CD4-positive, alpha-beta T cell treated with Interleukin-12 subunit alpha and Interleukin-12 subunit beta, for 1 hour (primary cell): Measurements from ENCODE around the gene ANKS1A.
"Not testable (repeated sequence)": the region's sequence is repeated elsewhere in the genome, so short reads cannot be mapped to it uniquely, and the experiment has no call there.

Experiments
- DNase-seq: peaks from one replicate; pipeline ENCODE4 v3.0.0-alpha.2; 2020

Gene ANKS1A

GRCh38 chr6:34961082-34961481 lies 72.0 kb downstream of the ANKS1A start:
- DNase-seq: no peak

- DNase-seq: no peak
Observed at GRCh38 chr6:34961574-34961973, 72.5 kb downstream of the ANKS1A start.

DNA sequence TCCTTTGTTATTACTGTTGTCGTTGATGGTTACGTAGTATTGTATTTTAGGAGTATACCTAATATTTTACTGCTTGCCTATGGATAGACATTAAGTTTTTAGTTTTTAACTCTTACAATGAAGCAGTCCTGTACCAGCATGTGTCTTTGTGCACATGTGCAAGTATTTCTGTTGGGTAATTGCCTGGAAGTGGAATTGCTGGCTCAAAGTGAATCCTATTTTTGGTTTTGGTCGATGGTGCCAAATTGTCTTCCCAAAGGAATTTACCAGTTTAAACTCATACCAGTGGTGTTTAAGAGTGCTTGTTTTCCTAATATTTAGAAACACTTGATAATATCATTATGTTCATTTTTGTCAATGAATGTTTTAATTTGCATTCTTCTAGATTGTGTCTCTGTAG lies 75.5 kb downstream of the ANKS1A start:
- no peak for DNase-seq

DNA sequence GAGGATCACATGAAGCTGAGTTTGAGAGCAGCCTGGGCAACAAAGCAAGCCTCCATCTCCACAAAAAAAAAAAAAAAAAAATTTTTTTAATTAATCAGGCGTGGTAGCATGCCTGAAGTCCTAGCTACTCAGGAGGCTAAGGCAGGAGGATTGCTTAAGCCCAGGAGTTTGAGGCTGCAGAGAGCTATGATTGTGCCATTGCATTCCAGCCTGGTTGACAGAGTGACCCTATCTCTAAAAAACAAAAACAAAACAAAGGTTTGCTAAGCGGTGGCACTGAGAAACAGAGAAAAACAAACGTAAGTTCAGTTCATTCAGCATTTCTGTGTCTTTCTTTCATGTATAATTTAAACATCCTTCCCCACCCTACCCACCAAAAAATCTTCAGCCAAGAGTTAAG lies 78.4 kb downstream of the ANKS1A start:
- no peak for DNase-seq

DNA sequence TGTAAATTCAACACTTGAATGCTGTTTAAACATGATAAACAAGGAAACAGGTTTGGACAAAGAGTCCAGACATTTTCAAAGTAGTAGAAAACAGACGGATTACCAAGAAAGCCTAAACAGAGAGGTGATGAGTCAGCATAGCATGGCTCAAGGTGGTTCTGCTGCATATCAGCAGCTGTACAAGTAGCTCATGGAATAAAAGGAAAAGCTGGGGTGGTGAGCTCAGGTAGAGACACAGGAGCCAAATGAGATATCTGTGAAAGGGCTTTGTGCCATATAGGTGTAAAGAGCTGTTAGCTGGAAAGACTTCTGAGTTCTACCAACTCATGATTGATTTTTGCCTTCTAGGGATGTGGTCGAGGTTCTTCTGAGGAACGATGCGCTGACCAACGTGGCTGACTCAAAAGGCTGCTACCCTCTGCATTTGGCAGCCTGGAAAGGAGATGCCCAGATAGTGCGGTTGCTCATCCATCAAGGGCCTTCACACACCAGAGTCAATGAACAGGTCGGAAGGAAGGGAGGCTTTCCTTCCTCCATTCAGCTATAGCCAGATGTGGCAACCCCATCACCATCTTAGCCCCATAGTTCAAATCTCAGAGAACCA lies 80.7 kb downstream of the ANKS1A start:
- no peak for DNase-seq

DNA sequence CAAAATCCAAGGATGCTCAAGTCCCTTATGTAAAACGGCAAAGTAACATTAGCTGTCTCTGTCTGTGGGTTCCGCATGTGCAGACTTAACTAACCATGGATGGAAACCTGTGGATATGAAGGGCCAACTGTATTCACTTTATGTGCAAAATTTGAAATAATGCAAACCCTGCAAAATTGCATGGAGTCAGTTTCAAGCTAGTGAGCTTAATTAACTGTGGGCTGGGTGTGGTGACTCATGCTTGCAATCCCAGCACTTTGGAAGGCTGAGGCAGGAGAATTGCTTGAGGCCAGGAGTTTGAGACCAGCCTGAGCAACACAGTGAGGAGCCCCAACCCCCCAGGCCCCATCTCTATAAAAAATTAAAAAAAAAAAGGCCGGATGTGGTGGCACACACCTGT lies 81.4 kb downstream of the ANKS1A start:
- DNase-seq: no peak

GRCh38 chr6:34970957-34971356 lies 81.9 kb downstream of the ANKS1A start:
- DNase-seq: no peak

DNA sequence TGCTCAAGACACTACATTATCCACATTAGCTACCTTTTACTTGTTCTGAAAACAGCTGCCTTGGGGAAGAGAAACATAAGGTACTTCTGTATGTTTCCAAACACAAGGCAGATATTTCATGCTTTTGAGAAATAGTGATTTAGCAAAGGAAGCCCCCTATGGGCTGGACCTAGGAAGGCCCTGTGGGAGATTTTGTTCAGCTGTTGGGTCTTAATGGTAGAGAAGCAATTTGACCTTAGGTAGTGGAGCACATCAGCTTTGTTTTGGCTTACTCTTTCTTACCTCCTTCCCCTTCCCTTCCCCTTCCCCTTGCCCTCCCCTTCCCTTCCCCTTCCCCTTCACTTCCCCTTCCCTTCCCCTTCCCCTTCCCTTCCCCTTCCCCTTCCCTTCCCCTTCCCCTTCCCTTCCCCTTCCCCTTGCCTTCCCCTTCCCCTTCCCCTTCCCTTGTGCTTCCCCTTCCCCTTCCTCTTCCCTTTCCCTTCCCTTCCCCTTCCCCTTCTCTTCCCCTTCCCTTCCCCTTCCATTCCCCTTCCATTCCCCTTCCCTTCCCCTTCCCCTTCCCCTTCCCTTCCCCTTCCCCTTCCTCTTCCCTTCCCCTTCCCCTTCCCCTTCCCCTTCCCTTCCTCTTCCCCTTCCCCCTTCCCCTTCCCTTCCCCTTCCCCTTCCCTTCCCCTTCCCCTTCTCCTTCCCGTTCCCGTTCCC lies 84.6 kb downstream of the ANKS1A start:
- no peak for DNase-seq

DNA sequence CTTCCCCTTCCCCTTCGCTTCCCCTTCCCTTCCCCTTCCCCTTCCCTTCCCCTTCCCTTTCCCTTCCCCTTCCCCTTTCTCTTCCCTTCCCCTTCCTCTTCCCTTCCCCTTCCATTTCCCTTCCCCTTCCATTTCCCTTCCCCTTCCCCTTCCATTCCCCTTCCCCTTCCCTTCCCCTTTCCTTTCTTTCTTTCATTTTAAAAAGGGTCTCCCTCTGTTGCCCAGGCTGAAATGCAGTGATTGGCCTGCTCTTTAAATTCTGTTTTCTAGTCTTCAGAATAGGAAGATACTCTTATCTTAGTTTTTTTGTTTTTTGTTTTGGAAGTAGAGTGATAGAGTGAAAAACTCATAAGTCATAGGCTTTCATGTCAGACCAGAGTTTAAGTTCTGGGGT lies 85.2 kb downstream of the ANKS1A start:
- DNase-seq: no peak

GRCh38 chr6:34976239-34976638 lies 87.2 kb downstream of the ANKS1A start:
- DNase-seq: no peak

DNA sequence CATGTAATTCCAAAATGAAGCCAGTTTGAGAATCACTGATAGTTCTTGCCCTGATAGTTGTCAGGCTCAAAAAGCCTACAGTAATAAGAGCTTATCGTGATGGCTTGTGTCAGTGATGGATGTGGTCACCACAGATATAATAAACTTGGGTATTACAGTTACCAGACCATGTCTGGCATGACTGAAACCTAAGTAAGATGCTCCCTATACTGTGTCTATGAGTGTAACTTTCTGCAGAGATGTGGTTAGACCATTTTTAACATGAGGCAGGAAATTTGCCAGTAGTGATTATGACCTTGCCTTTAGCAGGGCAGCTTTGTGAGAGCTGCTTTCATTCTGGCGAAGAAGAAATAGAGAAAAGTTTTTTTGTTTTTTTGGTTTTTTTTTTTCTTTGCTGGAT lies 90.2 kb downstream of the ANKS1A start:
- DNase-seq: no peak

- no peak for DNase-seq
Observed at GRCh38 chr6:34979994-34980393, 90.9 kb downstream of the ANKS1A start.

DNA sequence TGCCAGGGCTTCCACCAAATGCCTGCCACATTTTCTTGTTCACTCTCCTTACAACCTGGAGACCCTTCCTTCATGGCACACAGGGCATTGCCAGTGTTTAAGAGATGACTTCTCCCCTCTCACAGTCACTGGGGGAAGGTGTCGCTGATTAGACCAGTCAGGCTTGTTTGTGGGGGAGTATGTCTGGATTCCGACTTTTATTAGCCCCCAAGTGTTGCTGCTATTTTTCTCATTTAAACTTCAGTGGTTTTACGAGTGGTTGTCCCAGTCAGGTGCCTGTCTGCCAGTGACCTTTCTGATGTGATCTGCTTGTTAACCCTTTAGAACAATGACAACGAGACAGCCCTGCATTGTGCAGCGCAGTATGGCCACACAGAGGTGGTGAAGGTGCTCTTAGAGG lies 92.3 kb downstream of the ANKS1A start:
- no peak for DNase-seq

- DNase-seq: no peak
Observed at GRCh38 chr6:34981951-34982350, 92.9 kb downstream of the ANKS1A start.

DNA sequence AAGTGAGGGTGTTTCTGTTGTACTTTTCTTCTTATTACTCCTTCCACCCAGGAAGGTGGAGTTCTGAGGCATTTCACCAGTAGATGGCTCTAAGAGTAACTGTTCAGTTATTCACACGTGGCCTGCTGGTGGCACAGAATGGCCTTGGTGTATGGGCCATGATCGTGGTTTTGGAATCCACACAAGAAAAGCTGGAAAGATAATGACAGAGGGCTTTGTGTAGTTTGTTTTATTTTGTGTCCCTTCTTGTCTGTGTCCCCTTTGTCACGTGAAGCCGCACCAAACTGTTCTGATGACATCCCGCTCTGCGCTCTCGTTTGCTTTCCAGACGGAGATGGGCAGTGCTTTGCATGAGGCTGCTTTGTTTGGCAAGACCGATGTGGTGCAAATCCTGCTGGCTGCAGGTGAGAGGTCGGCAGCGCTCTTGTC lies 93.4 kb downstream of the ANKS1A start:
- DNase-seq: no peak

DNA sequence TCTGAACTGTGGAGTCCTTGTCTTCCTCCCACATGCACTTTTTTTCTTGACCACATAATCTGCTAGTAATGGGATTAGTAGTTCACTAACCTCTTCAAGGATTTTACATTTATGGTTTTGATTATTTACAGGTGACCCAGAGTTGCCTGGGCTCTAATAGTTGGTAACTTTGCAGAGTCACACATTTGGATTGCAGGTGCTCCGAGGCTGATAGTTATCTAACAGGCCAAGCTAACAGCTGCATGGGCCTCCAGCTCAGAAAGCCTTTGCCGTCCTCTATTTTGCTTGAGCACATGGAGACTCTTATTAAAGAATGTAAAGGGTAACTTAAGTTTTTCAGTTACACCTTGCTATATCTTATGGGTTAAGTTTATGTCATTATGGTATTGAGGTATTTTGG lies 95.4 kb downstream of the ANKS1A start:
- DNase-seq: no peak

DNA sequence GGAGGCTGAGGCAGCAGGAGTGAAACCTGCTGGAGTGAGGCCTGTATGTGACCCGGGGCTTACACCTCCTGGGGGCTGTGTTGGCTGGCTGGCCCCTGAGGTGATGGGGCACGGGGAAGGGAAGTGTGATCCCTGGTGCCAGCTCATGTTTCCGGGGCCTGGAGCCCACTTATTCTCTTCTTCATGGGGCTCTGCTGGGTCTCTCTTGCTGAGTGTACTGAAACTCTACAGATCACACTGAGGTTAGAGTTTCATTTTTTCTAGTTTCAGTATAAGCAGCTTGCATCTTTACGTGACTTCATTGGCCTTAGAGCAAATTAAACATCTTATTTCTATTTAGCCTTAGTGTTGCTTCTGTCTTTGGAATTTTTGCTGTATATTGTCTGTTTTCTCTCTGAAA lies 96.2 kb downstream of the ANKS1A start:
- DNase-seq: no peak

DNA sequence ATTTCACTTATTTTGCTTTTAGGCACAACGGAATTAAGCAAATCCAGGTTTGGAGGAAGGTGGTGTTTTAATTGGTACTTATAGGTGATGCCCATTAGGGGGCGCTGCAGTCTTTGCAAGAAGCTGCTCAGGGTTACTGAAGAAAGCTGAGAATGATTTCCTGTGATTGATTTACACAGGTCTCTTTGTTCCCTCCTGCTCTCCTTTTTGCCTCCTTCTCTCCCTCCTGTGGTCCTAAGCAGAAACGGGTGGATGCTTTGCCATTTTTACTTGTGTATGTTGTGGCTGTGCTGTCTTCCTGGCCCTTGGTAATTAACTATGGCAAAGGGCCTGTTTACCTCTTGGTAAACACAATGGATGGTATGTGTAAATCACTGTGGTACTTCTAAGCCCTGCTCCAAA lies 97.8 kb downstream of the ANKS1A start:
- DNase-seq: peak; percentile 56

- no peak for DNase-seq
Observed at GRCh38 chr6:34987506-34987905, 98.5 kb downstream of the ANKS1A start.

GRCh38 chr6:34990971-34991560 lies 102.0 kb downstream of the ANKS1A start:
- no peak for DNase-seq

DNA sequence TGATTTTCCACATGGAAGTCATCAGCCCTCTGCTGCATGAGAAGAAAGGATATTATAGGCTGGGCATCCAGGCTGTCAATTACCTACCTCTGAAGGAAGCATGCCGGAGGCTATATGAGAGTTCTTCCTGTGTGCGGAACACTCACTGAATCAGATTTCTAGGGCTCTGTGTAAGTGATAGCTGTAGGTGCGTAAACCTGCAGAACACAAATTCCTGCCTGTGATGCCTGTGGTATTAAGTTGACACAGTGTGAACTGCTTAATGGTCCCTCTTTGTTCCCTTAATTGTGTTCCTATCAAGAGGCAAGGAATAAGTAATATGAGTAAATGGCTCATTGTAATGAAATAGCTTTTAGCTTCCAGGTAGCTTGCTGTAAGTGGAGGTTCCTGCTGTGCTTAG lies 103.3 kb downstream of the ANKS1A start:
- DNase-seq: no peak

GRCh38 chr6:34993213-34993612 lies 104.2 kb downstream of the ANKS1A start:
- DNase-seq: no peak

DNA sequence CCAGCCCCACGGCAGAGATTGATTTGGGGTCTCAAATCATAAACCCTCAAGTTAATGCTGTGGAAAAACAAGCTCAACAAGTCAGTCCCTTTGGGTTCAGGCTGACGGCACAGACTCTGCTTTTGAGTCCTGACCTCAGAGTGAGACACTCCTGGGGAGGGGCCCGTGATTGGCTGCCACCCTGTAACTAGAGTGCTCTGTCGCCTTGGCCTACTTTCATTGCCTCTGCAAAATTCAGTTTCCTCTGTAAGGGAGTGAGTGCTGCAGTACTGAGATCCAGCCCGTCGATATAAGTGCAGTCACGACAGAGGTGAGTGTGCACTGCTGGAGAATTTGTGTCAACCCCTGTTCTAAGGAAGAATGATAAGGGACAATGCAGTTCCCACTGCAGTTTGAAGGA lies 105.6 kb downstream of the ANKS1A start:
- DNase-seq: no peak

- not testable (repeated sequence) for DNase-seq
Observed at GRCh38 chr6:34998417-34998816, 109.4 kb downstream of the ANKS1A start.

GRCh38 chr6:34999153-34999552 lies 110.1 kb downstream of the ANKS1A start:
- not testable (repeated sequence) for DNase-seq
